ENCODE data around the gene KERA.

- TF ChIP-seq POLR2A (IDR thresholded peaks at IDR 0.05) (no peak), POLR2AphosphoS5 (IDR thresholded peaks at IDR 0.05) (no peak)
Observed at GRCh38 chr12:91103624-91104023, 45.8 kb upstream of the KERA start.
